ENCODE results near the gene LRP2. TPM values are rescaled to one million over a fixed set of nuclear protein-coding genes. Genes with fewer than 3 reads are reported as not detected.
A peak's percentile ranks its signal among the peaks of the same experiment; 100 is the strongest.

Gene LRP2
- total RNA-seq, 4 donors from 2014 or later, result 0.08 to 0.96 (median 0.20) TPM

GRCh38 chr2:169106134-169106533 lies 256.2 kb downstream of the LRP2 start:
- Histone ChIP-seq H3K4me3 (no peak overlapping the region), H3K27me3 (peaks cover 3% of the 10 kb centered on the region), H3K27ac (no peak overlapping the region), H3K4me1 (peaks cover 12% of the 10 kb centered on the region), H3K36me3 (no peaks in the 10 kb centered on the region), H3K9me3 (no peaks in the 10 kb centered on the region)
- WGBS, result 90% methylated on average over 2 of the region's 2 CpGs
- TF ChIP-seq POLR2A (IDR thresholded peaks at IDR 0.05) (no peak), CTCF (IDR thresholded peaks at IDR 0.05) (no peak), EP300 (IDR thresholded peaks at IDR 0.05) (no peak), POLR2AphosphoS5 (IDR thresholded peaks at IDR 0.05) (no peak)
- DNase-seq (ENCODE audit: low spot score in 2 of 2), result no peak

- no peak overlapping the region for H3K4me3 ChIP-seq
These were observed 256.9 kb downstream of the LRP2 start for GRCh38 chr2:169105476-169105875.

GRCh38 chr2:169104848-169105247 lies 257.5 kb downstream of the LRP2 start:
- Histone ChIP-seq H3K9me3 (no peaks in the 10 kb centered on the region), H3K27ac (no peak overlapping the region), H3K36me3 (no peaks in the 10 kb centered on the region), H3K27me3 (no peaks in the 10 kb centered on the region), H3K4me3 (no peak overlapping the region), H3K4me1 (peaks cover 6% of the 10 kb centered on the region)
- DNase-seq (ENCODE audit: low spot score in 2 of 2), result no peak
- 91% methylated on average over 1 of the region's 1 CpG for WGBS
- TF ChIP-seq EP300 (IDR thresholded peaks at IDR 0.05), result no peak
- TF ChIP-seq CTCF (IDR thresholded peaks at IDR 0.05), result no peak
- TF ChIP-seq POLR2A (IDR thresholded peaks at IDR 0.05), result no peak
- no peak for TF ChIP-seq POLR2AphosphoS5 (IDR thresholded peaks at IDR 0.05)

More at GRCh38 chr2:169105476-169105875, 256.9 kb downstream of the LRP2 start:
- H3K4me1 ChIP-seq, result peaks cover 12% of the 10 kb centered on the region
- no peak overlapping the region for H3K27ac ChIP-seq
- no peaks in the 10 kb centered on the region for H3K36me3 ChIP-seq
- 90% methylated on average over 1 of the region's 1 CpG for WGBS
- no peaks in the 10 kb centered on the region for H3K9me3 ChIP-seq
- DNase-seq (ENCODE audit: low spot score in 2 of 2), result no peak
- TF ChIP-seq POLR2A (IDR thresholded peaks at IDR 0.05) (no peak), CTCF (IDR thresholded peaks at IDR 0.05) (no peak), EP300 (IDR thresholded peaks at IDR 0.05) (no peak), POLR2AphosphoS5 (IDR thresholded peaks at IDR 0.05) (no peak)
- H3K27me3 ChIP-seq, result peaks cover 3% of the 10 kb centered on the region

- H3K27me3 ChIP-seq, result no peaks in the 10 kb centered on the region
- TF ChIP-seq EP300 (IDR thresholded peaks at IDR 0.05), result no peak
- TF ChIP-seq CTCF (IDR thresholded peaks at IDR 0.05), result no peak
- no peak for TF ChIP-seq POLR2A (IDR thresholded peaks at IDR 0.05)
- no peak for TF ChIP-seq POLR2AphosphoS5 (IDR thresholded peaks at IDR 0.05)
These were observed 266.7 kb downstream of the LRP2 start for GRCh38 chr2:169095621-169096105.

GRCh38 chr2:169094676-169095075 lies 267.7 kb downstream of the LRP2 start:
- TF ChIP-seq POLR2AphosphoS5 (IDR thresholded peaks at IDR 0.05) (no peak), POLR2A (IDR thresholded peaks at IDR 0.05) (no peak), CTCF (IDR thresholded peaks at IDR 0.05) (no peak), EP300 (IDR thresholded peaks at IDR 0.05) (no peak)
- Histone ChIP-seq H3K27me3 (no peaks in the 10 kb centered on the region), H3K4me1 (peaks cover 17% of the 10 kb centered on the region), H3K27ac (no peak overlapping the region), H3K36me3 (no peaks in the 10 kb centered on the region), H3K9me3 (no peaks in the 10 kb centered on the region), H3K4me3 (no peak overlapping the region)
- DNase-seq (ENCODE audit: low spot score in 2 of 2), result no peak
- WGBS, result 67% methylated on average over 1 of the region's 1 CpG

More at GRCh38 chr2:169095621-169096105, 266.7 kb downstream of the LRP2 start:
- Histone ChIP-seq H3K4me1 (peaks cover 17% of the 10 kb centered on the region), H3K4me3 (no peak overlapping the region), H3K9me3 (no peaks in the 10 kb centered on the region), H3K27ac (peak overlapping the region; percentile 26), H3K36me3 (no peaks in the 10 kb centered on the region)
- 36% methylated on average over 5 of the region's 5 CpGs for WGBS
- DNase-seq (ENCODE audit: low spot score in 2 of 2), result no peak

Measured in suprapubic skin (tissue), 4 donors.